CD4-positive, alpha-beta T cell treated with Interleukin-15 for 1 hour (primary cell): ENCODE results near the gene ECE1.

Source experiments
- DNase-seq: peaks from one replicate; pipeline ENCODE4 v3.0.0-alpha.2; 2020

Gene ECE1

DNA sequence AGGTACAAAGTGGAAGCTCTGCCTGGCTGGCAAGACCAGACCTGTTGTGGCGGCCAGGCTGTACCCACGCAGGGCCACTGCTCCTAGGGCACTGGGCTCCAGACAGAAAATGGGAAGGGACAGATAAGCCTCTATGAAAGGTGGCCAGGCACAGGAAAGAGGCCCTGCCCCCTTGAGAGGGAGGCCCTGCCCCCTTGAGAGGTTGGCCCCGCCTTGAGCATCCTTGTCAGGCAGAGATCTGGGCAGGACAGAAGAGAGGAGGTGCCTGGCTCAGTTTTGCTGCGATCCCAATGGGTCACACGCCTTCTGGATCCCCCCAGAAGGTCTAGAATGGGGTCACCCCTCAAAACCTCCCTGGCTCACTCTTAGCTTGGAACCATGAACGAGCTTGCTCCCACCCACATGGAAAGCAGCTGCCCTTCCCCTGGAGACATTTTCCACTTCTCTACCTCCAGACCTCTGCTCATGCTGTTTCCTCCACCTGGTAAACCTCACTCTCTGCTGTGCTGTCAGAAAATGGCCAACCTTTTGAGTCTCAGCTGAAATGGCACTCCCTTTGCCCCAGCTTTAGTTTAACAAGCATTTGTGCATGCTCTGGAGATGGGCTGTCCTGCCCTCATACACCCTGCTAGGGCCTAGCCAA is 17.5 kb upstream of the ECE1 start:
- no peak for DNase-seq

DNA sequence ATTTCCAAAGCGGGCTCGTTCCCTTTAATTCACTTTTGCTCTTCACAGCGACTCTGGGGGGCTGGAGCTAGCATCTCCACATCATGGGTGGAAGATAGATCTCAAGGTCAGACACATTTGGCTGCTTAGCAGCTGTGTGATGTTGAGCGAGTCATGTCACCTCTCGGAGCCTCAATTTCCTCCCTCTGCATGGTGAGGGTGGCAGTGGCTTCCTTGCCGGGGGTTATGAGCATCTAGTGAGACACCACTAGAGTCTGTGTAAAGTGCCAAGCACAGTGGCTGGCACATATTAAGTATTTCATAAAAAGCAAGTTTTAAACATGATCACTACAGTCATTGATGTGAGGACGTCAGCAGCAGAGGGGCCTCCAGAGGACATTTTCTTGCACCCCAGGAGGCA is 16.9 kb upstream of the ECE1 start:
- no peak for DNase-seq

DNA sequence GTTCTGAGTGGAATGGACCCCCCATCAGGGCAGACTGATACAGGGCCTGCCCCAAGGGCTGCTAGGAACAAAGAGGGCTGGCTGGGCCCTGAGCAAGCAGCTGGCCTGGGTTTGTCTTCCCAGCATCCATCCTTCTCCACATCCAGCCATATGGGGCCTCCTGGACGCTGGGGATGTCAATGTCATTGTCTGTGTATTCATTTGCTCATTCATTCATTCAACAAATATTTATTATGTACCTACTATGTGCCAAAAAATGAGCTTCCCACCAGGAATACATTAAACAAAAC is 15.6 kb upstream of the ECE1 start:
- DNase-seq, result no peak

DNA sequence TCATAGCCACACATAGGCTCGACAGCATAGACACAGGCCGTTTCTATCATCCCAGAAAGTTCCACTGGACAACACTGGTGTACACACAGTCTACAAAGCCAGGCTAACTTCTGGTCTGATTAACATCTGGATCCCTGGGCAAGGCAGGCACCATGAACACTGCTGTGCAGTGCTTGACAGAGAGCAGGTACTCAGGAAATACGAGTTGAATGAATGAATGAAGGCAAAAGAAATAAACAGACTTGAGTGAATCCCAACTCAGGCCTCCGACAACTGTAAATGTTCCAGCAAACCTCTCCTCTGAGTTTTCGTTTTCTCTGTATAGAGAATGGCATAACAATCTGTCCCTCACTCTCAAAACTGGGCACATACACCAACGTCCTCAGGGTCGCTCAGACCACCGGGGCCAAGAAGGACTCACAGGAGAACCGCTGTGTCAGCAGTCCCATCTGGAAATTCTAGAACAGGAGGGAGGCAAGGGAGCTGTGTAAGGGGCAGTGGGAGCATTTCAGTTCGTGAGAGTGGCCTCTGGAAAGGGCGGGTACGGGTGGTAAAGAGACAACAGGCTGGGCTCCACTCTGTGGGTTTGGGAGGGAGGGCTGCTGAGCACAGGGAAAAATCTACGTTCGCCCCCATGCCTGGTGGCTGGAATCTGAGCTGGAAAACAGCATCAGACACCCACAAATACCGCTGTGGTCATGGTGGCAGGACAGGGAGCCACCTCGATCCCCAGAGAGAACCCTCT is 15.1 kb upstream of the ECE1 start:
- no peak for DNase-seq

DNA sequence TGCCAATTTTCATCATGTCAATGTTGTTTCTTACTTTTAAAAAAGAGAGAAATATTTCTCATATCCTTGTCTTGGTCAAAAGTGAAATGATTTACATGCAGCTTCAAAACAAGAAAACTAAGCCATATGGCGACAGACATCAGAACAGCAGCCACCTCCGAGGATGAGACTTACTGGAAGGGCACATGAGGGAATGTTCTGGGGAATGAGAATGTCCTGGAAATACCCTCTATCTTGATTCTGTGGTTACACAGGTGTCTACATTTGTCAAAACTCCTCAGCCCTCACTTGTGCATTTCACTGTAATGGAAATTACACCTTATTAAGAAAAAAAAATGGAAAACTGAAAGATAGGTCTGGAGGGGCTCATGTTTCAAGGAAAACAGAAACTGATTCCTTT is 14.2 kb upstream of the ECE1 start:
- DNase-seq, result no peak

DNA sequence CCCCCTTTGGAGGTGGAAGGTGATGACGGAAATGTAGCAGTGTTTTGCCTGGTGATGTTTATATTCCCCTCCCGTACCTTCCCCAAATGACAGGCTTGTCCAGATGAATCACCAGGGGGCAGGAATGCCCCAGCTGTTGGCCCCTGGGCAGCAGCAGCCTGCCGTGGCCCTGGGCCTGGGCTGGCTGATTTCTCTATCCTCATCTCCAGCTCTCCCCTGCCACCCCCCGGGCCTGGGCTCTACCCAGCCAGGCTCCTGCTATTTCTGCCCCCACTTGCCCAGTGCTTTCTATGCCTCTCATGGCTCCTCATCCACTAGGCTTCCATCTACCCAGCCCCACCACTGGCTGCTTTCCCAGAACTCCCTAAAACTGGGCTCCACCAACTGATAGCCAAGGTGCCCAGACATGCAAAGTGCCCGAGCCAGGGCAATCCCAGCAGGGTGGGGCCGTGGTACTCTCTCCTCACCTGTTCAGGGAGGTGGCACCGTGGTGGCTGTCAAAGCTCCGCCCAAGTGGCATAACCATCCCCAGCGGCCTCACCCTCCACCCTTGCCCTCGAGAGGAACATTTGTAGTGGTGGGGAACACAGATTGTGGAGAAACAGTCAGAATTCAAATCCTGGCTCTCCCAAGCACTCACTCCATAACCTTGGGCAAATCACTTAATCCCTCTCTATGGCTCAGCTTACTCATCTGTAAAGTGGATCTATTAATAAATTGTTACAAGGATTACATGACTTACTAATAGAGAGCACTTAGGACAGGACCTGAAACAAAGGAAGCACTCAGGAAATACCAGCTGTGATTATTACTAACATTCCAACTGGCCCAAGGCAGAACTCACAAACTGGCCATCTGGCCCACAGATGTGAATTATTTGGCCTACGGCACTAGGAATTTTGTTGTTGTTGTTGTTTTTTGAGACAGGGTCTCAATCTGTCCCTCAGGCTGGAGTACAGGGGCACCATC is 12.8 kb upstream of the ECE1 start:
- no peak for DNase-seq

DNA sequence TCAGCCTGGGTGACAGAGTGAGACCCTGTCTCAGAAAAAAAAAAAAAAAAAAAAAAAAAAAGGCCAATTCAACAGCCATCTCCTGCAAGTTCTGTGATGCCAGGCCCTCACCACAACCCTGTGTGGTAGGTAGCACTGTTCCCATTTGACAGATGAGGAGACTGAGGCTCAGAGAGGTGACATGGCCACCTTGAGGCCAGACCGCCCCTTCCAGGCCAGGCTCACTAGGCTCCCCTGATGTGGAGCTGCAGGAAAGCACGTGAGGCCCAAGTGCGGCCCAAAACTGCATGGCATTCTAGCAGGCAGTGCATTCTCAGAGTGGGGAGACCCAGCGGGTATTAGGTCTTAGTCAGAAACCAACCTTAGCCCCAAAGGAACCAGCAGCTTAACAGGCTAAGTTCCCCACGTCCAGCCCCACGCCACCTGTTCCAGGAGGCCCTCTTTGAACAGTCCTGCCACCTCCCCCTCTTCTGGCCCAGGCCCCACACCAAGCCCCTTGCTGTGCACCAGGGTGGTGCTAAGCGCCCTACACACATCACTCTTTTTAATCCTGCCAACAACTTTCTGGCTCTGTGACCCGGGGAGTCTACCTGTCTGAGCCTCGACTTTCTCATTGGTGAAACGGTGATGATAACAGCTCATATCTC is 11.7 kb upstream of the ECE1 start:
- DNase-seq, result no peak

DNA sequence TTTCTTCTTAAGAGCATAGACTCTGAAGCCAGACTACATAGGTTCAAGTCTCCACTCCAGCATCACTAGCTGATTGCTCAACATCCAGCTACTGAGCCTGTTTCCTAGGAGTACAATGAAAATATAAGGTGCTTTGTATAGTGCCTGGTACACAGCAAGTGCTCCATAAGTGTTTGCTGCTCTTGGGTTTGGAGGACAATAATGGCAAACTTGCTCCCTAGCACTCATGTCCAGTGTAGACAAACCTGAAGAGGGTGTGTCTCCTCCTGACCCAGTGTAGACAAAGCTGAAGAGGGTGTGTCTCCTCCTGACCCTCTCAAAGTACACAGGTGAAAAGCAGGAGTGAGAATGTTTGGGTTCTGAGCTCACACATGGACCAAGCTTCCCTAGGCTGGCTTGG is 10.5 kb upstream of the ECE1 start:
- DNase-seq, result no peak

DNA sequence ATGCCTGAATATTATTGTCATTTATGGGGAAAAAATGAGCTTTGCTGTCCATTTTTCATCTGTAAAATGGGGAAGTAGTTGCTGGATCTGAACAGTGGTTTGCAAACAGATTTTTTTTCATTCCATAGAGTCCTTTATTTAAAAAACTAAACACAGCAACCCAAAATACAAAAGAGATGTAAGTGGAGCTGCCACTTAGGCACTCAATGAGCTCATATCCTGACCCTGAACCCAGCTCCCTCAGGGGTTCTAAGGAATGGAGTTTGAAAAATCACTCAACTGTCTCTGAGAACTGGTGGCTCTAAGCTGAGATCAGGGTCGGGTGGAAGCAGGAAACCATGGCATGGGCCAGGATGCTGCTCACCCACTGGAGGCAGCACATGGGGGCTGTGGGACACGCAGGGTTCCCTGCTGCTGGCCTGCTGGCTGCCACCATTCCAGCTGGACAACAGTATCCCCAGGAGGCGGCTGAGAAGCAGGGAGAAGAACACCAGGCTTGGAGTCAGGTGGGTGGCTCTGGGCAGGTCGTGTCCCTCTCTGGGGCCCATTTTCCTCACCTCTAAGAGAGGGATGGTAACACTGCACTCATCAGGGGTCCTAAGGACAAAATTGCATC is 9.6 kb upstream of the ECE1 start:
- no peak for DNase-seq

DNA sequence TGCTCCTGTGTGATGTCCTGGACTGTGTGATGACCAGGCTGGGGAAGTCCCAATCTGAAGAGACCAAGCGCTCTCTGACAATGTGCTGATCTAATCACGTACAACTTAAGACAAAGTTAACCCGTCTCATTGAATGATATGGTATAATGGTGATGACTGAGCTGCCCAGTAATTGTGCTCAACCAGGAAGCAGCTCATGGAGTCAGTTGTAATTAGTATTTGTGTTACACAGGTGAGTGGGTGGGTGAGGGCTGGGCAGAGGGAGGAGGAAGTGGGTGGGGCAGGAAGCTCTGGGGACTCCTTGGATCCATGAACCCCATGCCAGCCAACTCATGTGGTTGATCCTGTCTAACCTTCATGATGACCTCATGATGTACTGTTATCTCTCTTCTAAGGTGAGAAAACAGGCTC is 8.7 kb upstream of the ECE1 start:
- no peak for DNase-seq

DNA sequence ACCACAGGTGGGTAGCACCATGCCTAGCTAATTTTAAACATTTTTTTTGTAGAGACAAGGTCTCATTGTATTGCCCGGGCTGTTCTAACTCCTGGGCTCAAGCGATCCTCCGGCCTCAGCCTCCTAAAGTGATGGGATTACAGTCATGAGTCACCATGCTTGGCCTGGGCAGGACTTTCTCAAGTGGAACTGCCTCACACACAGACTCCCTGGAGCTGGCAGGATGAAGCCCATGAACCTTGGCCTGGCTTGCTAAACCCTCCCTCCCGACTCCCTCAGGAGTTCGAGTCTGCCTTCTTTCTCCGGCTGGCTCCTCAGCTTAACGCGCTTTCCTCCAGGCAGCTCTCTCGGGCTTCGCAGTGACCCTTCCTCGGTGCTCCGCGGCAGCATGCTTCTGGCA is 7.7 kb upstream of the ECE1 start:
- DNase-seq, result no peak

DNA sequence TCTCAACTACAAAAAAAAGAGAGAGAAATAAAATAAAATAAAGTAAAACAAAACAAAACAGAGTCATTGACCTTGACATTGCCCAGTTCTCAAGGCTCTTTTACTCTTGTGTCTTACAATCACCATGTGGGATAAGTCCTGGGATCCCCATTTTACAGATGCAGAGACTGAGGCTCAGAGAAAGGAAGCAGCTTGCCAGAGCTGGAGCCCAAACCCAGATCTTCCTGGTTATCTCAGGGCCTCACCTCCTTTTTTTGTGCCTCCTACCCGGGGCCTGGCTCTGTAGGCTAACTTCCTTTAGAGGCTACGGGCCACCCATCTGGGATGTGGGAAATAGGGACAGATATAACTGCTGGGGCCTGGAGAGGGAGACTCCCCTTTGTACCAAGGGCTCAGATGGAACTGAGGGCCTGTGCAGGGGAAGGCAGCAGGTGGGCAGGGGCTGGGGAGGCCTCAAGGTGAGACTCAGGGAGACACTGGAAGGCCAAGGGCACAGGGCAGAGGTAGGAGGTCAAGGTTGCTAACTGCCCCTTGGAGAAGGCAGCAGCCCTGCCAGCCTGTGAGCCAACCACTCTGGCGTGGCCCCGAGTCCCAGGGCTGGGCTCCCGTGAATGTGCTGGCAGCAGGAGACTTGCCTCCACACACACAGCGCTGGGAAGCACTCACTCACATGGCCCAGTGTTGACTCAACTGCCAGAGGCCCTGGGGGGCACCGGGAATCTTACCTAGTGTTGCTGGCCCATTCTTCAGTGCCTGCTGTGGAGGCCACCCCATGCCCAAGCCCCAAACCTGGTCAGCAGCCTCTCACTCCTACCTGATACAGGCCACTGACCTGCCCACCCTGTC is 6.5 kb upstream of the ECE1 start:
- no peak for DNase-seq

DNA sequence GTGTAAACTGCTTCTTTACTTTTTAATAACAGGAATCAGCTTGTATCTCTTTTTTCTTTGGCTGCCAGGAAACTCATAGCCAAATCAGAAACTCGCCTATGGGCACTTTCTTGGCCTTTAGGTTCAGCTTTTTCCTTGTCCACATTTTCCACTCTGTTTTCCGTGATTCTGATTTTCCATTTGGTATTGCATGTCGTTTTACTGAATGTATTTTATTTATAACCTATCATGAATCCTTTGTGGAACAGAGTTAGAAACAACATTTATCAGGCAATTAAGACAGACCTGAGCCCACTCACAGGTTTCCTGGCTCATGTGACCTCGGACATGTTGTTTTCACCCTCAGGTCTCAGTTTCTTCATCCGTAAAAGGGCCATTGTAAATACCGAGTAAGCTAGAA is 5.3 kb upstream of the ECE1 start:
- DNase-seq, result no peak

DNA sequence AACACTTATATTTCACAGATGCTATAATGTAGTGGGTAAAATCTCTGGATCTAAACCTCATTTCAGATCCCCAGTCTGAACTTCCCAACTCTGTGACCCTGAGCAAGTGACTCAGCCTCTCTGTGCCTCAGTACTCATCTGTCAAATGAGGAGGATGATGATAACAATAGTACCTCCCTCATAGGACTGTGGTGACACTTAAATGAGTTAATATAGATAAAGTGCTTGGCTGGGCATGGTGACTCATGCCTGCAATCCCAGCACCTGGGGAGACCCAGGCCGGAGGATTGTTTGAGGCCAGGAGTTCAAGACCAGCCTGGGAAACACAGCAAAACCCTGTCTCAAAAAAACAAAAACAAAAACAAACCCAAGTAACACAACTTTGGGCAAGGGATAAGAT is 4.7 kb upstream of the ECE1 start:
- DNase-seq, result peak; percentile 69

DNA sequence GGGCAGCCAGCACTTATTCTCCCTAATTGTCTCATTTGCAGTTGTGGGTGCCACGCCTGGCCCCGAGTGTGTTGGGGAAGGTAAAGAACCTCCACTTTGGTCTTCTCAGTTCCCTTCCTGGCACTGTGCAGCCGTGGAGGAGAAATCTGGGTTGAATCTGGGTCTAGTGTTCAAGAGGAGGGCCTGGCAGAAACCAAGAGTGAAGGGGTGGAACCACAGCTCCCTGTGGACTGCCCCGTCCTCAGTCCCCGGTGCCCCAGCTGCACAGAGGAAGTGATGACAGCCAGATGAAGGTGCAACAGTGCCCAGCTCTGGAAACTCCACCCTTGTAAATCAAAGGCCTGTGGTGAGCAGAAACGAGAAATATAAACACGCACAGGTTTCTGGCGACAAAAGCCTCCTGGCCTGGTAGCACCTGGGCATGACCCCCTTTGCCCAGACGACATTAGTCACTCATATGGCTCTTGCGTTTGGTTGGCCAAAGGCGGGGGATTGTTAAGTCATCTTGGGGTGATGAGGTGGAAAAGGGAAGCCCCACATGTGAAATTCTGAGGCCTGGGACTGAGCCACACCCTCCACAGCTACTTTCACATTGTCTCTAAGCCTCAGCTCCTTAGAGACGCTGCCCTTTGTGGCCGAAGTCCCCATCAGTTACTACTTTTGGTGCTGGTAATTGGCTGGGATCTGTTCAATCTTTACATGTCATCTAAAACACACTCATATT is 4.2 kb upstream of the ECE1 start:
- peak; percentile 97 for DNase-seq

DNA sequence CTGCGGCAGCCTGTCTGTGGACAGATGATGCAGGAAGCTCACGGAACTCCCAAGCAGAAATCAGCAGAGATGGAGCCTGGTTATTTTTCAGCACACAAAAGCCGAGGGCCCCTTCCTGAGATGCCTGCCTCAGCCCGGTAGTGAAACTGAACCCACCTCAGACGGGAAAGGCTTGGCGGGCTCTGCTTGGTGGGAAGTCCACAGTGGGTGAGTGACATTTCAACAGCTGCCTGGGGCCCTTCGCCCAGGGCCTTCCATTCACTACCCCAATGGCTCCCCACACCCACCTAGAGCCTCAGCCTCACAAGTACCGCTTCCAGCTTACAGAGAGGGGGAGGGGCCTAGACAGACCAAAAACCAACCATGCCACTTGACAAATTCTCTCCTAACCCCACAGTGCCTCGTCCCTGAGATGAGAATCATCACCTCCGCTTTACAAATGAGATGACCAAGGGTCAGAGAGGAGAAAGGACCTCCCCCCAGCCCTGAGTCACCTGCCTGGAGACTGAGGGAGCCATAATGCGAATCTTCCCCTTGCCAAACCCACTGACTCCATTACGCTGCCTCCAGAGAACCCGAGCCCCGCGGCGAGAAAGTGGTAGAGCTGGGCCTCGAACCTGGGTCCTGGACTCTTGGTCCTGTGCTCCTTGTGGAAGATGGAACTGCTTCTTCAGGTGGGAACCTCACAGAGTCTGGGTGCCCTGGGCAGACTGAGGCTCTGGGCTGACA is 3.4 kb upstream of the ECE1 start:
- DNase-seq, result peak; percentile 77

DNA sequence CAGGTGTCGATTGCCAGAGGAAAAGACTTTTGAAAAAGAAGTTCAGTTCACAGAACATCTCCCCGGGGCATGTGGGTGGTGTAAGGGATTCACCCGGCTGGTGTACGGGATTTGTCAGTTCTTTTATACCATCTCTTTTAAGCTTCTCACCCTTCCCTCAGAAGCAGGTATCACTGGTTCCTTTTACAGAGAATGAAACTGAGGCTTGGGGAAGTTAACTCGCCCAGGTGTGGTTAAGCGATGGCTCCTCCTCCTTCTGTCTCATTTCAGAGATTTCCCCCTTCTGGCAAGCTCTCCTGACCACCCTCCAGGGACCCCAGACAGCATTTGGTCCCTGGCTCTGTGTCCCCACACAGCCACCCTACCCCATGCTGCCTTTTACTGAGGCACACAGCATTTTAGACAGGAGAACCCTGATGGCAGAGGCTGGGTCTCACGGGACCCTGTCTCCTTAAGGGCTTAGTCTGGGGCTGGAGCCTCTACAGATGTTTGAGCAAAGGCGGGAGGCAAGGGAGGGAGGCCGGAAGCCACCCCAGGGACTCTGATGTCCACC is 2.8 kb upstream of the ECE1 start:
- peak; percentile 77 for DNase-seq

DNA sequence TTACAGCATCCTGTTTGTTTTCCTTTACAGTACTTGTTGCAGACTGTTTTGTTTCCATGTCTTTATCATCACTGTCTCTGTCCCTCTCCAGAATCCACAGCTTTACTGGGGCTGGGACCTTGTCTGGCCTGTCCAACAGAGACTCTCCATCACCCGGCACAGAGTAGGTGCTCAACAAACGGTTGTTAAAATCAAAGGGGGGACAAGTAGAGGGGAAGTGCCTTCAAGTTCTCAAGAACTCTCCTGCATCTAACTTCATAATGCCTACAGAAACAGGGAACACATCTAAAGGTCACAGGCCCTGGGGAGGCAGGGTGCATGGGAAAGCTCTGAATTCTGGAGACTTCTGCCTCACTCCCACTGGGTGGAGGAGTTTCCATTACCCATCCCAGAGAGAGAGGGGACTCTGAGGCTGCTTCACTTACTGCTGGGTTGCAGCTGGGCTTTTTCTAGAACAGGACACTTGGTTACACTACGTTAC is 2.3 kb upstream of the ECE1 start:
- DNase-seq, result no peak

DNA sequence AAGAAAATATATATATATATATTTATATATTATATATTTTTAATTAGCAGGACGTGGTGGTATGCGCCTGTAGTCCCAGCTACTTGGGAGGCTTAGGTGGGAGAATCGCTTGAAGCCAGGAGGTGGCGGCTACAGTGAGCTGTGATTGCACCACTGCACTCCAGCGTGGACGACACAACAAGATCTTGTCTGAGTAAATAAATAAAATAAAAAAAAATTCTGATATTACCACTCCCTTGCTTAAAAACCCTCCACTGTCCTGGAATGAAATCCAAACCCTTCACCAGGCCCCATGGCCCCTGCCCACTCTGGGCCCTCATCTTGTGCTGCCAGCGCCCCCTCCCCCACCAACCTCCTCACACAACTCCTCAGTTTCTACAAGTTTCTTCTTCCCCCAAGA is 1.7 kb upstream of the ECE1 start:
- no peak for DNase-seq

DNA sequence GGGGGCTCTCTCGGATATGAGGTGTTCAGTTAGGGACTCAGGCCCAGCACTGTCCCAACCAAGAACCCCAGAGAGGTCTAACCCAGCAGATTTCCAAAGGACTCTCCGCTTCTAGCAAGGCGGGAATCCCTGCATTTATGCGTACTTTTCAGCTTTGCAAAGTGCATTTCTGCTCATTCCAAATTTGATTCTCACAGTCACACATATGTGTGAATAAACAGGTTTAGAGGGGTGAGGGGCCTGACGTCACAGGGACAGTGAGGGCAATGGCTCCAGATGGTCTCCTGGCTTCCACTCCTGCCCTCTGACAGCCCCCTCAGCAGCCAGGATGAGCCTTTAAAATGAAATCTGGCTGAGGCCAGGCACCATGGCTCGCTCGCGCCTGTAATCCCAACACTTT is 921 bp upstream of the ECE1 start:
- DNase-seq, result no peak
